Measurements from ENCODE around the gene PPP2R2B.

Gene PPP2R2B

GRCh38 chr5:146687630-146688029 is 190.9 kb downstream of the PPP2R2B start:
- H3K4me3 ChIP-seq (ENCODE audit: low read depth in 1 of 2, low read length in 2 of 2) = no peak overlapping the region
- H3K4me1 ChIP-seq (ENCODE audit: control insufficient read depth in 1 of 2, insufficient read depth in 2 of 2, low read length in 2 of 2) = no peaks in the 10 kb centered on the region
- no peaks in the 10 kb centered on the region for H3K36me3 ChIP-seq (ENCODE audit: control insufficient read depth in 1 of 2, insufficient read depth in 2 of 2, low read length in 2 of 2)
- H3K9me3 ChIP-seq (ENCODE audit: control insufficient read depth in 1 of 2, low read length in 2 of 2) = no peaks in the 10 kb centered on the region
- no peak overlapping the region for H3K27ac ChIP-seq (ENCODE audit: low read length)
- no peaks in the 10 kb centered on the region for H3K27me3 ChIP-seq (ENCODE audit: low read depth, low read length)

- Histone ChIP-seq H3K27me3 (ENCODE audit: low read depth, low read length) (no peaks in the 10 kb centered on the region), H3K36me3 (ENCODE audit: control insufficient read depth in 1 of 2, insufficient read depth in 2 of 2, low read length in 2 of 2) (no peaks in the 10 kb centered on the region), H3K9me3 (ENCODE audit: control insufficient read depth in 1 of 2, low read length in 2 of 2) (no peaks in the 10 kb centered on the region), H3K4me3 (ENCODE audit: low read depth in 1 of 2, low read length in 2 of 2) (no peak overlapping the region), H3K4me1 (ENCODE audit: control insufficient read depth in 1 of 2, insufficient read depth in 2 of 2, low read length in 2 of 2) (no peaks in the 10 kb centered on the region), H3K27ac (ENCODE audit: low read length) (no peak overlapping the region)
Measured at GRCh38 chr5:146683861-146684260, 194.7 kb downstream of the PPP2R2B start.

- no peaks in the 10 kb centered on the region for H3K4me1 ChIP-seq (ENCODE audit: control insufficient read depth in 1 of 2, insufficient read depth in 2 of 2, low read length in 2 of 2)
- H3K4me3 ChIP-seq (ENCODE audit: low read depth in 1 of 2, low read length in 2 of 2) = no peak overlapping the region
- no peak overlapping the region for H3K27ac ChIP-seq (ENCODE audit: low read length)
- H3K27me3 ChIP-seq (ENCODE audit: low read depth, low read length) = no peaks in the 10 kb centered on the region
- H3K36me3 ChIP-seq (ENCODE audit: control insufficient read depth in 1 of 2, insufficient read depth in 2 of 2, low read length in 2 of 2) = no peaks in the 10 kb centered on the region
- H3K9me3 ChIP-seq (ENCODE audit: control insufficient read depth in 1 of 2, low read length in 2 of 2) = no peaks in the 10 kb centered on the region
Measured at GRCh38 chr5:146682899-146683532, 195.5 kb downstream of the PPP2R2B start.

DNA sequence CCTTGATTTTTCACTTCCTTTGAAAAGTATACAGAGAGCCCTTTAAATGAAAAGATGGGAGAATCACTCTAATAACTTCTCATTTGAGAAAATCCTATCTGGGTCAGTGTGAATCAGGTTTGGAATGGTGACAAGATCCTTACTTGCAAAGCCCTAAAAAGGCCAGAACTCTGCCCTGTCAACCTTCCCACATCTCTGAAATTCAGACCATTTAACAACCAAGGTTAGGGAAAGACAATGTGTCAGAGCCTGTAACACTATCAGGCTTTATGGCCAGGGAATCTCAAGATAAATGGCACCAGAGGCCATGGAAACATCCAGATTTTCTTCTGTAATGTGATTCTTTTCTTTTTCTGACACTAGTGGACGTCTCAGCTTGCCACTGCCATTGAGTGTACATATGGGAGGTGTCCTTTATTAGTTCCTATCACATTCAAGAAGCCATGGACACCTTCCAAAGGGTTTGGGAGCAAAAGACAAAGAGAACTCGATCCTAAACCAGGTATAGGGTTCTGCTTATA is 196.9 kb downstream of the PPP2R2B start:
- H3K4me3 ChIP-seq (ENCODE audit: low read depth in 1 of 2, low read length in 2 of 2) = no peak overlapping the region
- H3K36me3 ChIP-seq (ENCODE audit: control insufficient read depth in 1 of 2, insufficient read depth in 2 of 2, low read length in 2 of 2) = no peaks in the 10 kb centered on the region
- H3K27ac ChIP-seq (ENCODE audit: low read length) = no peak overlapping the region
- H3K27me3 ChIP-seq (ENCODE audit: low read depth, low read length) = no peaks in the 10 kb centered on the region
- H3K4me1 ChIP-seq (ENCODE audit: control insufficient read depth in 1 of 2, insufficient read depth in 2 of 2, low read length in 2 of 2) = no peaks in the 10 kb centered on the region
- H3K9me3 ChIP-seq (ENCODE audit: control insufficient read depth in 1 of 2, low read length in 2 of 2) = no peaks in the 10 kb centered on the region

DNA sequence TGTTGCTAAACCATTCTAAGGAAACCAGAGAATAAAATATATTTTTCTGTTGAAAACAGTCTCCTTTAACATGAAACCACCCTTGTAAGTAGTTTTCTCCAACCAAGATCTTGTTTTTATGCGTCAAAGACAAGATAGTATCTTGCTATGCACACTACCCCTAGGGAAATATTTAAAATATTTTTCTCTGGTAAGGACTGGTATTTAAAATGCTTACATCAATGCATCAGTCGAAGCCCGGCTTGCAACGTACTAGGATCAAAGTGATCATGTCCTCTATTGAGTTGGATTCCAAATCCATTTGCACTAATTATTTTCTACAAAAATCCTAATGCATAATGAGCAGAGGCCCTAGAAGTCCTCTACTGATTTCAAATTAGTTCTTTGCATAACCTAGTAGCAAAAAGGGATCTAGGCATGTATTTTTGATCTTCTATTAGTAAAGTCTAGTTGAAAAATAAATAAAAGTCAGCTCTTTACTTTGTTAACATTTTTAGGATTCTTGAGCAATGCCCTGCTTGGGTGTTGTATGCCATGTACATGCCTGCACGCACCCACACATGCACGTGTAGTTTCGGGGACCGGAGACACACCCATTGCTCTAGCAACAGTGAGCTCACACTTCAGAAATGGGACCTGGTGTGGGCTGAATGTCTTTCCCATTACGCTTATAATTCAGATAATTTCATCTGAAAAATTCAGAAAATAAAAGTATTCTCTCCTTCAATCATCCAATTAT is 197.5 kb downstream of the PPP2R2B start:
- no peaks in the 10 kb centered on the region for H3K4me1 ChIP-seq (ENCODE audit: control insufficient read depth in 1 of 2, insufficient read depth in 2 of 2, low read length in 2 of 2)
- H3K9me3 ChIP-seq (ENCODE audit: control insufficient read depth in 1 of 2, low read length in 2 of 2) = no peaks in the 10 kb centered on the region
- no peak overlapping the region for H3K27ac ChIP-seq (ENCODE audit: low read length)
- H3K27me3 ChIP-seq (ENCODE audit: low read depth, low read length) = no peaks in the 10 kb centered on the region
- H3K4me3 ChIP-seq (ENCODE audit: low read depth in 1 of 2, low read length in 2 of 2) = no peak overlapping the region
- H3K36me3 ChIP-seq (ENCODE audit: control insufficient read depth in 1 of 2, insufficient read depth in 2 of 2, low read length in 2 of 2) = no peaks in the 10 kb centered on the region

- Histone ChIP-seq H3K27me3 (ENCODE audit: low read depth, low read length) (no peaks in the 10 kb centered on the region), H3K27ac (ENCODE audit: low read length) (no peak overlapping the region), H3K36me3 (ENCODE audit: control insufficient read depth in 1 of 2, insufficient read depth in 2 of 2, low read length in 2 of 2) (no peaks in the 10 kb centered on the region), H3K9me3 (ENCODE audit: control insufficient read depth in 1 of 2, low read length in 2 of 2) (no peaks in the 10 kb centered on the region), H3K4me3 (ENCODE audit: low read depth in 1 of 2, low read length in 2 of 2) (no peak overlapping the region), H3K4me1 (ENCODE audit: control insufficient read depth in 1 of 2, insufficient read depth in 2 of 2, low read length in 2 of 2) (no peaks in the 10 kb centered on the region)
Measured at GRCh38 chr5:146675636-146676035, 202.9 kb downstream of the PPP2R2B start.

DNA sequence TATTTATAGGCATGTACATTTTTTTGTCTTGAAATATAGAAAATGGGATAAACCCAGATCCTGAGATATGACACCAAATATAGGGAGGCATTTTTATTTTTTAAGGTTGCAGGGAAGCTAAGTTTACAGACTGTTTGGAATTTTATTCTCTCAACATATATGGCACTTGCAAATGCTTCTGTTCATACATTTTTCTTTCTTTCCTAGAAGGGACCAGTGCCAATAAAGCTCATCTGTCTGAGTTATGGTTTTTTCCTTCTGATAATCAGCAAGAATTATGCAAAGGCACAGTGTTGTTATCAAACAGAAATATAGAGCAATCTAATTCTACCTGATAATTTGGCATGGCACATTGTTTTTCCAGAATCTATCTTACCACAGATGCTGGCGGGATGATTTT is 205.7 kb downstream of the PPP2R2B start:
- no peaks in the 10 kb centered on the region for H3K9me3 ChIP-seq (ENCODE audit: control insufficient read depth in 1 of 2, low read length in 2 of 2)
- H3K27ac ChIP-seq (ENCODE audit: low read length) = no peak overlapping the region
- H3K4me1 ChIP-seq (ENCODE audit: control insufficient read depth in 1 of 2, insufficient read depth in 2 of 2, low read length in 2 of 2) = no peaks in the 10 kb centered on the region
- no peaks in the 10 kb centered on the region for H3K36me3 ChIP-seq (ENCODE audit: control insufficient read depth in 1 of 2, insufficient read depth in 2 of 2, low read length in 2 of 2)
- H3K27me3 ChIP-seq (ENCODE audit: low read depth, low read length) = no peaks in the 10 kb centered on the region
- H3K4me3 ChIP-seq (ENCODE audit: low read depth in 1 of 2, low read length in 2 of 2) = no peak overlapping the region

GRCh38 chr5:146671561-146672295 is 206.8 kb downstream of the PPP2R2B start:
- Histone ChIP-seq H3K27ac (ENCODE audit: low read length) (no peak overlapping the region), H3K27me3 (ENCODE audit: low read depth, low read length) (no peaks in the 10 kb centered on the region), H3K36me3 (ENCODE audit: control insufficient read depth in 1 of 2, insufficient read depth in 2 of 2, low read length in 2 of 2) (no peaks in the 10 kb centered on the region), H3K9me3 (ENCODE audit: control insufficient read depth in 1 of 2, low read length in 2 of 2) (no peaks in the 10 kb centered on the region), H3K4me1 (ENCODE audit: control insufficient read depth in 1 of 2, insufficient read depth in 2 of 2, low read length in 2 of 2) (no peaks in the 10 kb centered on the region), H3K4me3 (ENCODE audit: low read depth in 1 of 2, low read length in 2 of 2) (no peak overlapping the region)

DNA sequence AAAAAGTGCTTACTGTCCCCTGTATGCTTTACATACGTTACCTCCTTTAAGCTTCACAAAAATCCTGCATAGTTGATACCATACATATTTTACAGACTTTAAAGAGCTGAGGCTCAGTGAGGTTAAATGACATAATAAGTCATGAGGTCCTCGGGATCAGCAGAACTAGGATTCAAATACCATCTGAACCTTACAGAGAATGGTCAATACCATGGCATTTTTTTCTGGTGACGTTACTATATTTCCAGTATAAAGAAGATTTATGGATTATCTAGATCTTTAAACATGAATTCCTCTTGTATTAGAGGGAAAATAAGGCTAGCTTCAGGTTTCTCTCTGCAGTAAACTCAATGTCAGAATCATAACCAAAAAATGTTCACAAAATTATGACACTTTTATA is 208.9 kb downstream of the PPP2R2B start:
- H3K4me1 ChIP-seq (ENCODE audit: control insufficient read depth in 1 of 2, insufficient read depth in 2 of 2, low read length in 2 of 2) = no peaks in the 10 kb centered on the region
- no peaks in the 10 kb centered on the region for H3K36me3 ChIP-seq (ENCODE audit: control insufficient read depth in 1 of 2, insufficient read depth in 2 of 2, low read length in 2 of 2)
- no peak overlapping the region for H3K4me3 ChIP-seq (ENCODE audit: low read depth in 1 of 2, low read length in 2 of 2)
- no peak overlapping the region for H3K27ac ChIP-seq (ENCODE audit: low read length)
- no peaks in the 10 kb centered on the region for H3K9me3 ChIP-seq (ENCODE audit: control insufficient read depth in 1 of 2, low read length in 2 of 2)
- H3K27me3 ChIP-seq (ENCODE audit: low read depth, low read length) = no peaks in the 10 kb centered on the region

DNA sequence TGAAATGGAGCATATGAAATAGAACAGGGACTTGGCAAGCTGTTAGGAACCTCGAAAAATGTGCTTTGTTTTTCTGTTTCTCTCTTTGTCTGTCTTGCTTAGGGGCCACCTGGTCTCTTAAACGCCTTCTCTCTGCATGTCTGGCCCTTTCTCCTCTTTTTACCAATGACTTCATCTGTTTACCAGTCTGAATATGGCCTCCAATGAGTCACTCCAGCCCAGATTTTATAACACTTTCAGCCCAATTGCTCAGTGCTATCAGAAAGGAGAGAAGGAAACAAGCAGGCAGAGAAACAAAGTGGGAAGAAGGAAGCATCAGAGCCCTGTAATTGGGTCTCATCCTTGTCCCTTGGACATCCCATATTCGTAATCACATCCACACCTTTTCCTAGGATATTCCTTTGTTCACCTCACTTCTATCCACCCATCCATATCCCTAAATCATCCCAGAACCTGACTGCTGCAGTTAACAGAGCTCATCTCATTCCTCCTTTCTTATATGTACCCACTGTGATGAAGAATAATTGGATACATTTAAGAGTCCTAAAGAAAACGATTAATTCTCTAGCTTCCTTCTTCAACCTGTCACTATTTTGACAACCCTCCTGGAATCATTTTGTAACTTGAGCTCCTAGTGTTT is 210.8 kb downstream of the PPP2R2B start:
- peak overlapping the region; percentile 22 for H3K27ac ChIP-seq (ENCODE audit: low read length)

DNA sequence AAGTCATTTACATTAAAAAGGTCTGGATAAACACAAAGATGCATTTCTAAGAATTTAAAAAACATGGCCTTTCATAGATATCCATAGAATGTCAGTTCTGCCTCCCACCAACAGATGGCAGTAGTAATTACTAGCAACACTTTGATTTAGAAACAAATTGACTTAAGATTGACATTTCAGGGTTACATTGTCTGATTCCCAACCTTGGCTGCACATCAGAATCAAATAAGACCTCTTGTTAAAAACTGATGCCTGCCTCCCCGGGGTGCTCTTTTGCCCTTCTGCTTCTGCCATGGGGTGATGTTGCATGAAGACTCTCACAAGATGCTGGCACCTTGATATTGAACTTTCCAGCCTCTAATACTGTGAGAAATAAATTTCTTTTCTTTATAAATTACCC is 216.3 kb downstream of the PPP2R2B start:
- no peaks in the 10 kb centered on the region for H3K4me1 ChIP-seq (ENCODE audit: control insufficient read depth in 1 of 2, insufficient read depth in 2 of 2, low read length in 2 of 2)
- H3K4me3 ChIP-seq (ENCODE audit: low read depth in 1 of 2, low read length in 2 of 2) = no peak overlapping the region
- no peaks in the 10 kb centered on the region for H3K27me3 ChIP-seq (ENCODE audit: low read depth, low read length)
- no peaks in the 10 kb centered on the region for H3K36me3 ChIP-seq (ENCODE audit: control insufficient read depth in 1 of 2, insufficient read depth in 2 of 2, low read length in 2 of 2)
- H3K27ac ChIP-seq (ENCODE audit: low read length) = no peak overlapping the region
- H3K9me3 ChIP-seq (ENCODE audit: control insufficient read depth in 1 of 2, low read length in 2 of 2) = no peaks in the 10 kb centered on the region

More for the DNA sequence above, 210.8 kb downstream of the PPP2R2B start:
- H3K4me3 ChIP-seq (ENCODE audit: low read depth in 1 of 2, low read length in 2 of 2) = no peak overlapping the region
- no peaks in the 10 kb centered on the region for H3K9me3 ChIP-seq (ENCODE audit: control insufficient read depth in 1 of 2, low read length in 2 of 2)
- H3K27me3 ChIP-seq (ENCODE audit: low read depth, low read length) = no peaks in the 10 kb centered on the region
- H3K36me3 ChIP-seq (ENCODE audit: control insufficient read depth in 1 of 2, insufficient read depth in 2 of 2, low read length in 2 of 2) = no peaks in the 10 kb centered on the region
- H3K4me1 ChIP-seq (ENCODE audit: control insufficient read depth in 1 of 2, insufficient read depth in 2 of 2, low read length in 2 of 2) = no peaks in the 10 kb centered on the region

All from muscle layer of duodenum (tissue), 2 donors.